D721Med (cell line): Measurements from ENCODE around the gene CIAO1.
"Not testable (repeated sequence)": the region's sequence is repeated elsewhere in the genome, so short reads cannot be mapped to it uniquely, and the experiment has no call there.

ENCODE experiments used
- DNase-seq: peaks from one replicate; pipeline ENCODE4 v3.0.0; 2011; ENCODE audit warnings: low spot score; ENCODE audit not compliant: insufficient read length
- FAIRE-seq: peaks from 2 replicates; lab custom pipeline; 2011; peaks lifted over from hg19 to GRCh38; lab: Jason Lieb, UNC
- CTCF ChIP-seq: IDR thresholded peaks from 2 replicates; pipeline ENCODE4 v1.5.1; 2012; ENCODE audit warnings: mild to moderate bottlenecking, control low read depth; ENCODE audit not compliant: insufficient read depth; ENCODE audit errors: missing control alignments

CIAO1 gene

GRCh38 chr2:96276787-96277499 lies 10.9 kb downstream of the CIAO1 start:
- FAIRE-seq (no peak), DNase-seq (no peak)
- TF ChIP-seq CTCF, result no peak

DNA sequence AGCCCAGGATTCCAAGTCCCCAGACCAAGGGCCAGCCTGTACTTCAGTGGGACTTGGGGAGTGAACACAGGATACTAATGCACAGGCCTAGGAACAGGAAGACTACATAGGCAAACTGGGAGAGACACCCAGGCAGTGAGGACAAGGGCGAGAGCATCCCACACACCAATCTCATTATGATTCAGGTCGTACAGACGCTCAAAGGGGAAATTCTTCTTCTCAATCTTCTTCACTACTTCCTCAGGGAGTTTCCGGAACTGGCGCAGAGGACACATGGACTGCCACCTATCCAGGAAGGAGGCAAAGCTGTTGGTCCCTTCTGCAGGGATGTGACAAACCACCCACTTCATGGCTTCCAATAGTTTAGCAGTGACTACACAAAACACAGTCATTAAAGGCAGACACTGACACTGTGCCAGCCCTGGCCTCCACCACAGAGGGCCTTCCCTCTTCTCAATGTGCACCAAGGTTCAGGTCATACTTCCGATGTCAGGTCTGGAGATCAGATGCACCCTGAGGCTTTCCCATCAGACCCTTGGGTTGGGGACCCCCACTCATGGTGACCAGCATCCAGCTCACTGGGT lies 21.3 kb downstream of the CIAO1 start:
- DNase-seq, result no peak
- no peak for FAIRE-seq
- TF ChIP-seq CTCF, result no peak

- no peak for FAIRE-seq
- DNase-seq, result no peak
- TF ChIP-seq CTCF, result no peak
Observed at GRCh38 chr2:96291751-96292150, 25.7 kb downstream of the CIAO1 start.

DNA sequence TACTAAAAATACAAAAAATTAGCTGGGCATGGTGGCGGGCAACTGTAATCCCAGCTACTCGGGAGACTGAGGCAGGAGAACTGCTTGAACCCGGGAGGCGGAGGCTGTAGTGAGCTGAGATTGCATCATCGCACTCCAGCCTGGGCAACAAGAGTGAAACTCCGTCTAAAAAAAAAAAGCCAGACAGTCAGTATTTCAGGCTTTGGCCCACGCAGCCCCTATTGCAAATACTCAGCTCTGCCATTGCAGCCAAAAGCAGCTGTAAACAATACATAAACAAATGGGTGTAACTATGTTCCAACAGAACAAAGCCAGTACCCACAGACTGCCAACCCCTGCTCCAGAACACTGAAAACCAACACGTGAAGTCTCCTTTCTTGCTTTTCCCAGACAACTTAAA lies 28.2 kb downstream of the CIAO1 start:
- FAIRE-seq, DNase-seq: not testable (repeated sequence)

GRCh38 chr2:96296925-96297324 lies 30.9 kb downstream of the CIAO1 start:
- TF ChIP-seq CTCF, result no peak

GRCh38 chr2:96301865-96302264 lies 35.8 kb downstream of the CIAO1 start:
- TF ChIP-seq CTCF, result no peak
- no peak for FAIRE-seq
- DNase-seq, result no peak

More at GRCh38 chr2:96296925-96297324, 30.9 kb downstream of the CIAO1 start:
- DNase-seq (no peak), FAIRE-seq (no peak)

- no peak for TF ChIP-seq CTCF
- no peak for DNase-seq
- no peak for FAIRE-seq
Observed at GRCh38 chr2:96304606-96305005, 38.6 kb downstream of the CIAO1 start.
